Lung (tissue), 12 donors: ENCODE measurements around the gene POSTN. TPM values are rescaled to one million over a fixed set of nuclear protein-coding genes. Genes with fewer than 3 reads are reported as not detected.

Experiments used
- ATAC-seq: fragments of 200-7000 bp; cut with Tn5 transposase; one replicate; pipeline ENCODE4 v1.9.1; 2020; ENCODE audit warnings: moderate number of reproducible peaks; ENCODE audit not compliant: insufficient read depth, low FRiP score
- DNase-seq, 3 donors: peaks; one replicate each; pipeline ENCODE4 v3.0.0-alpha.2; 2013 to 2017
- H3K27ac ChIP-seq, 2 donors: one replicate each; pipeline ENCODE4 v1.5.1; 2013; ENCODE audit warnings: mild to moderate bottlenecking in 2 of 2, moderate library complexity in 2 of 2, control low read depth in 1 of 2, inconsistent platforms in 1 of 2, low read depth in 1 of 2, low read length in 1 of 2
- H3K27me3 ChIP-seq, 3 donors: one replicate each; pipeline ENCODE4 v1.5.1; 2013; ENCODE audit warnings: low read length in 2 of 3; ENCODE audit not compliant: control insufficient read depth in 3 of 3, insufficient read depth in 3 of 3
- H3K36me3 ChIP-seq, 4 donors: one replicate each; pipeline ENCODE4 v1.5.1; 2013; ENCODE audit warnings: low read length in 4 of 4, mild to moderate bottlenecking in 1 of 4, moderate library complexity in 1 of 4; ENCODE audit not compliant: control insufficient read depth in 4 of 4, insufficient read depth in 4 of 4
- H3K4me1 ChIP-seq, 5 donors: one replicate each; pipeline ENCODE4 v1.5.1; 2013; ENCODE audit warnings: low read length in 5 of 5, mild to moderate bottlenecking in 2 of 5, moderate library complexity in 1 of 5; ENCODE audit not compliant: control insufficient read depth in 5 of 5, insufficient read depth in 5 of 5
- H3K4me3 ChIP-seq: one replicate; pipeline ENCODE4 v1.5.1; 2013; ENCODE audit warnings: mild to moderate bottlenecking, control low read depth, moderate library complexity
- H3K9ac ChIP-seq, 2 donors: one replicate each; pipeline ENCODE4 v1.5.1; 2013; ENCODE audit warnings: low read length in 2 of 2, control low read depth in 1 of 2; ENCODE audit not compliant: insufficient read depth in 1 of 2
- H3K9me3 ChIP-seq, 4 donors: one replicate each; pipeline ENCODE4 v1.5.1; 2013; ENCODE audit warnings: low read length in 3 of 4, mild to moderate bottlenecking in 1 of 4, moderate library complexity in 1 of 4; ENCODE audit not compliant: control insufficient read depth in 4 of 4, insufficient read depth in 3 of 4
- WGBS, 2 donors: extraction: QIAGEN DNeasy Blood & Tissue Kit; methylation state at CpG; one replicate each; pipeline ENCODE4 v1.1.7; 2013; 5-methylcytosine and 5-hydroxymethylcytosine counted together
- polyA plus RNA-seq, 2 donors: library from polyadenylated mRNA; stranded (reverse); fragments of 200-250 nt; gene quantifications; one replicate each; pipeline ENCODE4 v1.2.1, GENCODE V29; 2013
- total RNA-seq, 2 donors: library from RNA; depleted of rRNA in 1 of 2; stranded (reverse); fragments of >200 nt in 1 of 2; gene quantifications; one replicate each; pipeline ENCODE4 v1.2.1, GENCODE V29; 2014 to 2021
- TF ChIP-seq, protein P1 (sequence below): IDR thresholded peaks from 2 replicates; pipeline ENCODE4 v1.5.1; 2012; ENCODE audit warnings: mild to moderate bottlenecking; ENCODE audit errors: control extremely low read depth, extremely low read depth
- donor health status: control.
- donor health status: control.
- donor health status: Bipolar disorder and iron deficiency.
- donor health status: healthy.
- donor health status: DM: yes; HTN: yes; CAD: no.

Gene POSTN
- total and polyA plus RNA-seq, 4 donors = 9.3 to 280 (median 21.7) TPM

DNA sequence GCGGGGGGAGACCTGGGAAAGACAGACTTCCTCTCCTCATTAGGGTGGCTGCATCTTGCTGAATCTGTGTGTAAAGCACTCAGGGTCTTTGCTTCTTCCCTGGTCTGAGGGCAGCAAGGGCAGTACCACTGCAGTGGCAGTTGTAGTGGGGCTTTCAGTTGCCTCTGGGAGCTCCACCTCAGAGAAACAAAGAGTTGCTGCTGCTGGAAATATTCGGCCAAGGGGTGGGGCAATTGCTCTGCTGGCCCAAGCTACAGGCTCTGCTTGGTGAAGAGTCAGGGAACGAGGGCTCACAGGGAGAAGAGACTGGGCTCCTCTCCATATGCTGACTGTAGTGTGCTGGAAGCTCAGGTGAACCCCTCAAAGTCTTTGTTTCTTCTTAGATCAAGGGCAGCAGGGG is 52.5 kb downstream of the POSTN start:
- WGBS, 2 donors = 78% methylated on average over 3 of the region's 3 CpGs
- H3K36me3 ChIP-seq = no peaks in the 10 kb centered on the region
- H3K4me1 ChIP-seq = no peaks in the 10 kb centered on the region
- H3K4me3 ChIP-seq = no peak overlapping the region
- no peaks in the 10 kb centered on the region for H3K27me3 ChIP-seq
- DNase-seq (no peak), ATAC-seq (no peak)
- peaks cover 0 to 8% (median 0%) of the 10 kb centered on the region in 4 donors for H3K9me3 ChIP-seq
- no peak overlapping the region for H3K27ac ChIP-seq
- no peak overlapping the region for H3K9ac ChIP-seq
- TF ChIP-seq, protein P1, sequence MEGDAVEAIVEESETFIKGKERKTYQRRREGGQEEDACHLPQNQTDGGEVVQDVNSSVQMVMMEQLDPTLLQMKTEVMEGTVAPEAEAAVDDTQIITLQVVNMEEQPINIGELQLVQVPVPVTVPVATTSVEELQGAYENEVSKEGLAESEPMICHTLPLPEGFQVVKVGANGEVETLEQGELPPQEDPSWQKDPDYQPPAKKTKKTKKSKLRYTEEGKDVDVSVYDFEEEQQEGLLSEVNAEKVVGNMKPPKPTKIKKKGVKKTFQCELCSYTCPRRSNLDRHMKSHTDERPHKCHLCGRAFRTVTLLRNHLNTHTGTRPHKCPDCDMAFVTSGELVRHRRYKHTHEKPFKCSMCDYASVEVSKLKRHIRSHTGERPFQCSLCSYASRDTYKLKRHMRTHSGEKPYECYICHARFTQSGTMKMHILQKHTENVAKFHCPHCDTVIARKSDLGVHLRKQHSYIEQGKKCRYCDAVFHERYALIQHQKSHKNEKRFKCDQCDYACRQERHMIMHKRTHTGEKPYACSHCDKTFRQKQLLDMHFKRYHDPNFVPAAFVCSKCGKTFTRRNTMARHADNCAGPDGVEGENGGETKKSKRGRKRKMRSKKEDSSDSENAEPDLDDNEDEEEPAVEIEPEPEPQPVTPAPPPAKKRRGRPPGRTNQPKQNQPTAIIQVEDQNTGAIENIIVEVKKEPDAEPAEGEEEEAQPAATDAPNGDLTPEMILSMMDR = no peak

- Histone ChIP-seq H3K36me3 (no peaks in the 10 kb centered on the region), H3K9ac (no peak overlapping the region), H3K27me3 (no peaks in the 10 kb centered on the region), H3K27ac (no peak overlapping the region), H3K9me3 (peaks cover 0 to 8% (median 0%) of the 10 kb centered on the region in 4 donors), H3K4me1 (peaks cover 0 to 7% (median 0%) of the 10 kb centered on the region in 5 donors), H3K4me3 (no peak overlapping the region)
- DNase-seq (no peak), ATAC-seq (no peak)
- TF ChIP-seq, protein P1 = no peak
- 94% methylated on average over 3 of the region's 3 CpGs for WGBS, 2 donors
Observed at GRCh38 chr13:37544995-37545394, 53.6 kb downstream of the POSTN start.

DNA sequence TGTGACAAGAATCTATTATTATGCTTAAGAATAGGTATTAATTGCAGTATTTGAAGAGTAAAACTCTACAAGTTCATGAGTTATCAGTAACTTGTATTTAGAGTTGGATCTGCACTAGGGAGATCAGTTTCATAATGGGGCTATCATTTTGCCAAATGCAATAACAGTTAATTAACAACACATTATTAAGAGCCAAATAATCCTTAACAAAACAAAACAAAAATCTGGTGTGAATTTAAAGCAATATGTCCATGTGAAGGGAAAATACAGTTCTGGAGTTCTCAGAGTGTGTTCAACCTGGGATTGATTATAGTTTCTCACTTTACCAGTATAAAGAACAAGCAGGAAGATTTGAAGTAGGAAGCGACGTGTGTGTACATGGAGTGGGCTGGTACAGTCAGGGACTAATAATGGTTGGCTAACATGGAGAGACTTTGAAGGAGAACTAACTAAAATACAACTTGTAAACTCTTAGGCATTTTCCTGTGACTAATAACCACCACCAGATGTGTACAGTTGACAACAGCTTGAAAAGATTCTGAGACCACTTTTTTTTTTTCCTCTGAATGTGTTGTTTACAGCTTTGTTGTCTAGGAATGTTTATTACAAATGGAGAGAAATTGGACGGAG is 58.5 kb downstream of the POSTN start:
- DNase-seq = peak; percentile 21 to 87 (median 74)
- Histone ChIP-seq H3K4me3 (no peak overlapping the region), H3K27me3 (no peaks in the 10 kb centered on the region), H3K27ac (no peak overlapping the region), H3K9ac (no peak overlapping the region), H3K36me3 (no peaks in the 10 kb centered on the region), H3K4me1 (peaks cover 0 to 26% (median 0%) of the 10 kb centered on the region in 5 donors), H3K9me3 (no peaks in the 10 kb centered on the region)
- WGBS, 2 donors = 79 to 81% methylated on average over 3 of the region's 3 CpGs
- TF ChIP-seq, protein P1 = no peak
- ATAC-seq = no peak

- 84 to 97% methylated on average over 2 of the region's 2 CpGs for WGBS, 2 donors
- Histone ChIP-seq H3K27ac (no peak overlapping the region), H3K36me3 (no peaks in the 10 kb centered on the region), H3K9ac (no peak overlapping the region), H3K4me3 (no peak overlapping the region), H3K4me1 (peaks cover 0 to 26% (median 0%) of the 10 kb centered on the region in 5 donors), H3K9me3 (no peaks in the 10 kb centered on the region), H3K27me3 (no peaks in the 10 kb centered on the region)
- ATAC-seq (no peak), DNase-seq (peak in 2 of 3 donors; percentile 13)
- TF ChIP-seq, protein P1 = no peak
Observed at GRCh38 chr13:37539170-37539569, 59.4 kb downstream of the POSTN start.
